ENCODE measurements around the gene VWA7.

Gene VWA7

DNA sequence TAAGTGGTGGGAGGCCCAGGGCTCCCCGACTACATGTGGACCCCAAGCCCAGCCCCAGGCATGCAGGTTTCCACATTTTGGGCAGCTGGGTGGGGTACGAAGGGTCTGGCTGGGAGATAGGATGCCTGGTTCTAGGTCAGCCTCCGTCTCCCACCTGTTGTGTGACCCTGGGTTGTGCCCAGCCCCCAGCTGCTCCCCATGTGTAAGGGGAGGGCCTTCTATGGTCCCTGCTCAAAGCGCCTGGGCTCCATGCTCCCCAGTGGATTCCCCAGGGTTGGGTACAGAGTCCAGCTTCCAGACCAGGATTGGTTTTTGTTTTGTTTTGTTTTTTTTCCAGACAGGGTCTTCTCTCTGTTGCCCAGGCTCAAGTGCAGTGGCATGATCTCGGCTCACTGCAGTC lies 1.1 kb upstream of the VWA7 start:
- Mint-ChIP-seq H3K4me1 (ENCODE audit: low read depth) (peaks cover 38% of the 10 kb centered on the region), H3K9me3 (no peaks in the 10 kb centered on the region), H3K27me3 (peaks cover 4% of the 10 kb centered on the region), H3K4me3 (no peak overlapping the region), H3K27ac (no peak overlapping the region), H3K36me3 (ENCODE audit: low read depth) (peaks cover 53% of the 10 kb centered on the region)
- intact Hi-C loops (cut with micrococcal nuclease): no loop called here

DNA sequence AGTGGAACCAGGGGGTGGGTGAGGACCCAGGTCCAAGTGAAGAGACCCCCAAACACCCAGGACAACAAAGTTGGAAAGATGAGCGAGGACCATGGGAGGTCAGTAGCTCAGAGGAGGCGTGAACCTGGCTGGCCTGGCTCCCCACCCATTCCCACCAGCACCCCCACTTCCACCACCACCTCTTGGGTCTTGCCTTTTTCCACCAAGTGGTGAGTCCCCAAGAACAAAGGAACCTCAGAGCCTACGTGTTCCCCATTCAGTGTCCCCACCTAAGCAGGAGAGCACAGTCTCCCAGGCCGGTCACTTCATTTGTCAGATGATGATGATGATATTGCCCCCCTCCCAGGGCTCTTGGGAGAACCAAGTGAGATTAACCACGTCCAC lies 531 bp upstream of the VWA7 start:
- H3K27me3 Mint-ChIP-seq: peaks cover 4% of the 10 kb centered on the region
- no peaks in the 10 kb centered on the region for H3K9me3 Mint-ChIP-seq
- no peak overlapping the region for H3K4me3 Mint-ChIP-seq
- peaks cover 48% of the 10 kb centered on the region for H3K36me3 Mint-ChIP-seq (ENCODE audit: low read depth)
- peaks cover 43% of the 10 kb centered on the region for H3K4me1 Mint-ChIP-seq (ENCODE audit: low read depth)
- peak overlapping the region; percentile 50 for H3K27ac Mint-ChIP-seq
- intact Hi-C loops (cut with micrococcal nuclease): no loop called here

DNA sequence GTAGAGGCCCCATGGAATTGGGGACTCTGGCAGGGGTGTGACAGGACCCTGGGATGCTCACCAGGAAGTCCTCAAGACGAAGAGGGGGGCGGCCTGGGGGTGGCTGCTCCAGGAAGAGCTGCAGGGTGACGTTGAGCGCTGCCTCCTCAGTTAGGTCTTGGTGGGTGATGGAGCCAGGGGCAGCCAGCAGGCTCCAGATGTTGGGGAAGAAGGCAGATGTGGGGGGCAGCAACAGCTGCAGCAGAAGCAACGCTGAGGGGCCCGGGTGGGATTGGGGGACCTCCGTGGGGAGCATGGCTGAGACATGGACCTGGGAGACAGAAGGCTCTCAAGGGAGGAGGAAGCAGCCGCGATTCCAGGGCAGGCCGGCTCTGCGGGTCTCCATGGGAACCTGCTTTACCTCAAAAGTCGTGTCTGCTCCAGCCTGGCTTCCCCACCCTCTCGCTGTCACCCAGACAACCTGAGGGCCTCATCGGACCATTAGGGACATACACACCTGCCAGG lies 591 bp downstream of the VWA7 start:
- H3K36me3 Mint-ChIP-seq (ENCODE audit: low read depth): peaks cover 37% of the 10 kb centered on the region
- intact Hi-C loops (cut with micrococcal nuclease): no loop called here
- H3K4me1 Mint-ChIP-seq (ENCODE audit: low read depth): peaks cover 45% of the 10 kb centered on the region
- peak overlapping the region; percentile 0 for H3K4me3 Mint-ChIP-seq
- no peaks in the 10 kb centered on the region for H3K9me3 Mint-ChIP-seq
- H3K27ac Mint-ChIP-seq: peak overlapping the region; percentile 50
- H3K27me3 Mint-ChIP-seq: peaks cover 4% of the 10 kb centered on the region

DNA sequence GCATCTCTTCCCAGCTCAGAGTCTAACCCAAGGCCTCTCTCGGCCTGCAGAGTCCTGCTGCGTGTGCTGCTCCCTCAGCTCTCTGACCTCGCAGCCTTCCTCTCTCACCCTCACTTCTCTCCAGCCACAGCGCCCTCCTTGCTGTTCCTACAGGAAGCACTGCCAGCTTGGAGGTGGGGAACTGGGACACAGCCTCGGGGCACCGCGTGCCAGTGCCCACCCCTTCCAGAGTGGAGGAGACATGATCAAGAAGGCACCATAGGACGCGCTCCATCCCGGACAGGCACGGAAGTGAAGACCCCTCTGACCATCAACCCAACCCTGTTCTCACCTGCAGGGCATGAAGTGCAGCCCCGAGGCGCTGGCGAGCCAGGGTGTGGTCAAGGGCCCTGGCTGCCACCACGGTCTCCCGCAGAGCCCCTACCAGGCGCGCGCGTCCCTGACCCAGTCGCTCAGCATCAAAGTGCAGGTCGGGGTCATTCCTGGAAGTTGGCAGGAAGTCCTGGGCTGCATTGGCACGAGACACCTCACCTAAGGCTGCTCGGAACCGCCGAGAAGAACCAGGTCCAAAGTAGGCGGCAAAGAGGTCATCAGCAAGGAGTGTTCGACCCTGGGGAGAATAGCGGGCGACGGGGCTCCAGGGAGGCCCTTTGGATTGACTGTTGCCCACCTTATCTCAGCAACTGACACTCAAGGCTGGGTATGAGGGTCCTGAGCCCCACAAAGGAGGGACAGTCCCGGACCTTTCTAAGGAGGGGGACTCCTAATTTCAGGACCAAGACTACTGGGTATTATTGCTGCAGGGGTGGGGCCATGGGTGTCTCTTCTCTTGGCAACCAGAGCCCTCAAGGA lies 1.3 kb downstream of the VWA7 start:
- Mint-ChIP-seq H3K27ac (peak overlapping the region; percentile 50), H3K27me3 (peaks cover 4% of the 10 kb centered on the region), H3K4me3 (peak overlapping the region; percentile 0), H3K4me1 (ENCODE audit: low read depth) (peaks cover 45% of the 10 kb centered on the region), H3K36me3 (ENCODE audit: low read depth) (peaks cover 30% of the 10 kb centered on the region), H3K9me3 (no peaks in the 10 kb centered on the region)
- intact Hi-C loops (cut with micrococcal nuclease): no loop called here

DNA sequence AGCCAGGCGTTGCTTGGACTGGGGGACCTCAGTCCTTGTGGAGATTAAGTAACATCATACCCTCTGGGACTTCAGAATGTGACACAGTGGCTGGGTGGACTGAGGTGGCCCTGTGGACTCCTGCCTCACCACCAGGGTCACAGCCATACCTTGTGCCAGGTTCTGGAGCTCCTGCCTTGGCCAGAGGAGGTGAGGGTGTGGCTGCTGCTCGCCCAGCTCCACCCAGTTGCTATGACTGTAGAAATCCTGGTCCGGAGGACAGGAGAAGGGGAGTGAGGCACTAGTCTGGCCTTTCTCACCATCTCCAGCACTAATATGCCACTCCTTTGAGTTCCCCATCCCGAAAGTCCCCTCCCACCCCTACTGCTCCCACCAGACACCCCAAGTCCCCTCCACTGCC lies 1.9 kb downstream of the VWA7 start:
- Mint-ChIP-seq H3K4me3 (no peak overlapping the region), H3K27ac (peak overlapping the region; percentile 29), H3K36me3 (ENCODE audit: low read depth) (peaks cover 23% of the 10 kb centered on the region), H3K4me1 (ENCODE audit: low read depth) (peaks cover 45% of the 10 kb centered on the region), H3K9me3 (no peaks in the 10 kb centered on the region), H3K27me3 (peaks cover 4% of the 10 kb centered on the region)
- intact Hi-C loops (cut with micrococcal nuclease): no loop called here

DNA sequence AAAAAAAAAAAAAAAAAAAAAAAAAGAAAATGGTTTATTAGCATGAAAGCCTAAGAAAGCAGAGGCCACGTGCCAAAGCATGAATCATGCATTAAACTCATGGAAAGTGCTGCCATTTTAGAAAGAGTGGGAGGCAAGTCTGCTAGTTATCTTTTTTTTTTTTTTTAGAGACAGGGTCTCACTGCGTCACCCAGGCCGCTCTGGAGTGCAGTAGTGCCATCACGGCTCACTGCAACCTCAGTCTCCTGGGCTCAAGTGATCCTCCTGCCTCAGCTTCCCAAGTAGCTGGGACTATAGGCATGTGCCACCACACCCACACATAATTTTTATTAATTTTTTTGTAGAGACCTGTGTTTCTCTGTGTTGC lies 5.2 kb downstream of the VWA7 start:
- no peak overlapping the region for H3K4me3 Mint-ChIP-seq
- no peak overlapping the region for H3K27ac Mint-ChIP-seq
- peaks cover 60% of the 10 kb centered on the region for H3K4me1 Mint-ChIP-seq (ENCODE audit: low read depth)
- intact Hi-C loops (cut with micrococcal nuclease): loop anchor here (1.0 kb wide), 1 partner anchor 58 kb away; no protein-coding TSS in a partner anchor
- peaks cover 4% of the 10 kb centered on the region for H3K27me3 Mint-ChIP-seq
- H3K36me3 Mint-ChIP-seq (ENCODE audit: low read depth): no peaks in the 10 kb centered on the region
- H3K9me3 Mint-ChIP-seq: no peaks in the 10 kb centered on the region

DNA sequence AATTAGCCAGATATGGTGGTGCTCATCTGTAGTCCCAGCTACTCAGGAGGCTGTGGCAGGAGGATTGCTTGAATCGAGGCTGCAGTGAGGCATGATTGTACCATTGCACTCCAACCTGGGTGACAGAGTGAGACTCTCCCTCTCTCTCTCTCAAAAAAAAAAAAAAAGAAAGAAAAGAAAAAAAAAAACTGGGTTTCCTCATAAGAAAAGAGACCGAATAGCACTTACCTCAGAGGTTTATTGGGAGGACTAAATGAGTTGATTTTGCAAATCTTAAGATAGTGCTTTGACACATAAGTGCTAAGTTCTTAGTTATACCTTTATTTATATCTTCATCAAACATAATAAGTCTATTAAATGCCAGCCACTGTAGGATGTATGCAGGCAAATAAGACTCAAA lies 6.3 kb downstream of the VWA7 start:
- Mint-ChIP-seq H3K9me3 (no peaks in the 10 kb centered on the region), H3K4me3 (no peak overlapping the region), H3K4me1 (ENCODE audit: low read depth) (peaks cover 49% of the 10 kb centered on the region), H3K27me3 (peaks cover 2% of the 10 kb centered on the region), H3K36me3 (ENCODE audit: low read depth) (no peaks in the 10 kb centered on the region), H3K27ac (no peak overlapping the region)
- intact Hi-C loops (cut with micrococcal nuclease): no loop called here

DNA sequence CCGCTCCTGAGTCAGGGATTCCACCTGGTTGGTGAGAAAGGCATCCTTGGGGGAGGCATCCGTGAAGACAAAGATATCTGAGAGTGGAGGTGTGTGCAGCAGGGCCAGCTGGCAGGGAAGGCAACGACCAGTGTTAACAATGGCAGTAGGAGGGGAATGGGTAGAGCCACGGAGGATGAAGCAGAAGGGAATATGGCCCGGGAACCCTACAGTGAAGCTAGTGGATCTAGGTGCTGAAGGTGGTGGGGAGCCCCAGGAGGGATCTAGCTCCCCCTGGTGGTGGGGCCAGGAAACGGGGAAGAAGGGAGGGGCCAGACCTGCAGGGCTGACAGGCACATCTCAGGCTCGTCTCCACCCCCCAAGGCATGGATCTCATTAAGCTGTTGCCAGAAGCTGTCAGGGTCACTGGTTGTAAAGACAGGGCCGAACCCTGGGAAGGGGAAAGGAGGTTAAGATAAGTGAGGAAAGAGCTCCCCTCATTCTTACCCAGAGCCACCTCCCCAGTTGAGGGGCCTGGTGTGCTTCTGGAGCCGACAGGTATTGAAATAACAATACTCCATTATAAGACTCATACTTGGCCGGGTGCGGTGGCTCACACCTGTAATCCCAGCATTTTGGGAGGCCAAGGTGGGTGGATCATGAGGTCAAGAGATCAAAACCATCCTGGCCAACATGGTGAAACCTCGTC lies 7.3 kb downstream of the VWA7 start:
- Mint-ChIP-seq H3K4me3 (no peak overlapping the region), H3K27me3 (peaks cover 3% of the 10 kb centered on the region), H3K27ac (peak overlapping the region; percentile 33), H3K4me1 (ENCODE audit: low read depth) (peaks cover 44% of the 10 kb centered on the region), H3K9me3 (no peaks in the 10 kb centered on the region), H3K36me3 (ENCODE audit: low read depth) (no peaks in the 10 kb centered on the region)
- intact Hi-C loops (cut with micrococcal nuclease): loop anchor here (2.0 kb wide), 3 partner anchors 31 to 89 kb away; partner anchors contain the start of genes DDAH2 and LY6G5C

DNA sequence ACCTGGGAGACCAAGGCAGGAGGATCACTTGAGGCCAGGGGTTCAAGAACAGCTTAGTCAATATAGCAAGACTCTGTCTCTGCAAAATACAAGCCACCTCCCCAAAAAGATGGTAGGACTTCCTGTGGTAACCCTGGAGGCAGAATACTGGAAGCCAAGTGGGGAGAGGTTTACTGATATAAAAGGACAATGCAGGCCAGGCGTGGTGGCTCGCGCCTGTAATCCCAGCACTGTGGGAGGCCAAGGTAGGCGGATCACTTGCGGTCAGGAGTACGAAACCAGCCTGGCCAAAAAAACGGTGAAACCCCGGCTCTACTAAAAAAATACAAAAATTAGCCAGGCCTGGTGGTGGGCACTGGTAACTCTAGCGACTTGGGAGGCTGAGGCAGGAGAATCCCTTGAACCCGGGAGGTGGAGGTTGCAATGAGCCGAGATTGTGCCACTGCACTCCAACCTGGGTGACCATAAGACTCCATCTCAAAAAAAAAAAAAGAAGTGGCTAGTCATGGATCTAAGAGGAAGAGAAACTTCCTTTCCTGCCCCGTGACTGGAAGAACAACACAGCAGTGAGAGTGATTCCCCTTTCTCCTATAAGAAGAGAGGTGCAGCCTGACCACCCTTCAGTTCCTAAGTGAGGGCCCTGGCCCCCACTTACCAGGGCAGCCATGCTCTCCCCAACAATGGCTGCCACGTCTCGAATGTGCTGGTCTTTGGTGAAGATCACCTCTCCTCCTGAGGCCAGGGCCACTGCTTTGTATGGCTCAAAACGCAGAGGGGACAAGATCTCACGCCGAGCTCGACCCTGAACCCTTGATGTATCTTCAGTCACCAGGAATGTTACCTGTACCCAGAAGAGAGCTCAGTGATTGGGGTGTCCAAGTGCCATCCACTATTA lies 8.5 kb downstream of the VWA7 start:
- H3K4me3 Mint-ChIP-seq: peak overlapping the region; percentile 51
- no peaks in the 10 kb centered on the region for H3K9me3 Mint-ChIP-seq
- peaks cover 2% of the 10 kb centered on the region for H3K36me3 Mint-ChIP-seq (ENCODE audit: low read depth)
- peaks cover 3% of the 10 kb centered on the region for H3K27me3 Mint-ChIP-seq
- intact Hi-C loops (cut with micrococcal nuclease): loop anchor here (2.0 kb wide), 3 partner anchors 30 to 88 kb away; partner anchors contain the start of genes DDAH2 and LY6G5C
- H3K27ac Mint-ChIP-seq: peak overlapping the region; percentile 33
- peaks cover 47% of the 10 kb centered on the region for H3K4me1 Mint-ChIP-seq (ENCODE audit: low read depth)

DNA sequence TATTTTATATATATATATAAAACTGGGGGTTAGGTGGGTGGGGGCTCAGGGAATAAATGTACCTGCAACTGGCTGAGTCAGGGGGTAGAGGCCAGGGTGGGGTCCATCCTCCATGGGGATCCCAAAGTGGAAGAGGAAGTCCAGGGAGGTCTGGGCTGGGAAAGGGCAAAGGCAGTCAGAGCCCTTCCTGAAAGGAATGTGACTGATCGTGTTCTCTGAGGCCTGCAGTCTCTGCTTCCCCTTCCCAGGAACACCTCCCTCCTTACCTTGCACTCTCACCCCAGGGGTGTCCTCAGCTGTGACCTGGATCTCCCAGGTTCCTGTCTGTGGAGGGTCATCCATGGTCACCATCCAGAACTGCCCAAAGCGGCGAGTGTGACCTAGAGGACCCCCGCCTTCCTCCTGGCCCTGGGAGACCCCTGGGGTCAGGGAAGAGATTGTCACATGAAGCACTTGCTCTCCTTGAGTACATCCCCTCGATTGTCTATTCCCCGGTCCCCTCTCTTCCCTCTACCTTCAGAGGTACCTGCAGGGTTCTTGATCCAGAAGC lies 10.0 kb downstream of the VWA7 start:
- no peak overlapping the region for H3K4me3 Mint-ChIP-seq
- intact Hi-C loops (cut with micrococcal nuclease): no loop called here
- H3K9me3 Mint-ChIP-seq: no peaks in the 10 kb centered on the region
- peaks cover 42% of the 10 kb centered on the region for H3K4me1 Mint-ChIP-seq (ENCODE audit: low read depth)
- H3K27ac Mint-ChIP-seq: peak overlapping the region; percentile 33
- H3K27me3 Mint-ChIP-seq: peaks cover 3% of the 10 kb centered on the region
- H3K36me3 Mint-ChIP-seq (ENCODE audit: low read depth): peaks cover 11% of the 10 kb centered on the region

DNA sequence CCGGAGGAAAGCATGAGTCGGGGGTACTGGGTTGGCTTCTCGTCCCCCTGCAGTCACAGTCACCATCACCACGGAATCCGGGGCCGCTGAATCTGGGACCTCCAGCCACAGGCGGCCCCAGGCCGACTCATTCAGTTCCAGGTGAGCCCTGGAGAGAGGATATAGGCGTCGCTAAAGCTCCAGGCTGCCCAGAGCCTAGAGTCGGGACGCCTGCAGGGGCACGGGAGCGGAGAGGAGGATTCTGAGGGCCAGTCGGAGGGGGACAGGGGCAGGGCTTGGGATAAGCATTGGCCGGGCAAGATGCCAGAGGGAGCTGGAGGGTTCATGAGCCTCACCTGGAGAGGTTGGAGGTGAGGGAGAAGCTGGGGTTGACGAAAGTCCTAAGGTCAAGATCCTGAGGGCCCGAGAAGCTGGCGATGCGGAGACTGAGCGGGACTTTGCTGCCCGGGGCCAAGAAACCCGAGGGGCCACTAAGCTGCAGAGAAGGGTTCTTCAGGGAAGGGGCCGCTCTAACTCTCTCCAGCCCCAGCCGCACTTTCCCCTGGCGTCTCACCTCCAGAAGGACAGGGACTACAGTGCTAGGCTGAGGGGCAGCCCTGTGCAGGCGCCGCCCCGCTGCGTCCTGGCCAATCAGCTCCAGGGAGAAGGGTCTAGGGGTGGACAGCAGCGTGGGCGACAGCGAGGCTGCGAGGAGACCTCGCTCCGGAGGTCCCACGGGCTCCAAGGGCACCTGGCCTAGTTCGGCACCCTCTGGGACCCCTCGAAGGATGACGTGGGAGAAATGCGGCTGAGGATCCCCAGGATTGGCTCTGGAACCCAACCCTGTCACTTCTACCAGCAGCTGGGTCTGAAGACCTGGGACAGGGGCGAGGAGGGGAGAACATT lies 11.0 kb downstream of the VWA7 start:
- Mint-ChIP-seq H3K4me3 (no peak overlapping the region), H3K36me3 (ENCODE audit: low read depth) (peaks cover 21% of the 10 kb centered on the region), H3K27ac (peak overlapping the region; percentile 33), H3K4me1 (ENCODE audit: low read depth) (peaks cover 42% of the 10 kb centered on the region), H3K27me3 (peaks cover 3% of the 10 kb centered on the region), H3K9me3 (no peaks in the 10 kb centered on the region)
- intact Hi-C loops (cut with micrococcal nuclease): no loop called here

DNA sequence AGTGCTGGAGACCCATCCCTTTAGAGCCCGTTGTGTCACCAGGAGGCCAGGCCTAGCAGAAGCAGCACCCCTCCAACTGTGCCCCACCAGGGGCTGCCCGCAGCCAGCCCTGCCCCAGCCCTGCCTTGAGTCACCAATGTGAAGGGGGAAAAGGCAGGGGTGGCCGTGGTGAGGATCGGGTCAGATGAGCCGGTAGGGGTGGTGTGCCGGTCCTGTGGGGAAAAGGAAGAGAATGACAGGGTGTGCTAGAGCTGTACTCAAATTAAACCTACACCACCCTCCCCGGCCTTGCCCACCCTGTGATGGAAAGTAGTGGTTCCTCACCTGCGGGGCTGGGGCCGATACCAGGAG lies 11.6 kb downstream of the VWA7 start:
- peak overlapping the region; percentile 33 for H3K27ac Mint-ChIP-seq
- peaks cover 42% of the 10 kb centered on the region for H3K4me1 Mint-ChIP-seq (ENCODE audit: low read depth)
- no peak overlapping the region for H3K4me3 Mint-ChIP-seq
- peaks cover 28% of the 10 kb centered on the region for H3K36me3 Mint-ChIP-seq (ENCODE audit: low read depth)
- H3K9me3 Mint-ChIP-seq: no peaks in the 10 kb centered on the region
- peaks cover 3% of the 10 kb centered on the region for H3K27me3 Mint-ChIP-seq
- intact Hi-C loops (cut with micrococcal nuclease): no loop called here

DNA sequence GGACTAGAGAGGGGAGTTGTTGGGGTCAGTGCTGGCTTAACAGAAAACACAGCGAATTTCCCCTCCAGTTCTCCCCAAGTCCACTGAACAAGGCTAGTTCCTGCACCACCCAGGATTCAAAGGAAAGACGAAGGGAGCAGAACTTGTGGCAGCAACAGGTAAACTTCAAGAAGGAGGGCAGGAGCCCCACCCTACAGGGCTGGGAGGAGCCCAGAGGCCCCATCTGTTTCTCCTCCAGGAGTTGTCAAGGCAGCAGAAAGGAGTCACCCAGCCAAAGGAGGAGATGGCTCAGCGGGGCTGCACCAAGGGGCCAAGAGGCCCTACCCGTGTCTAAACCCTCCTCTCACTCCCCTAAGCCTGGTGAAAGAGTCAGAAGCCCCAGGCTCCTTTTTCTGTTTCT lies 12.9 kb downstream of the VWA7 start:
- intact Hi-C loops (cut with micrococcal nuclease): no loop called here
- peaks cover 3% of the 10 kb centered on the region for H3K27me3 Mint-ChIP-seq
- peaks cover 32% of the 10 kb centered on the region for H3K4me1 Mint-ChIP-seq (ENCODE audit: low read depth)
- no peak overlapping the region for H3K27ac Mint-ChIP-seq
- no peaks in the 10 kb centered on the region for H3K9me3 Mint-ChIP-seq
- peaks cover 41% of the 10 kb centered on the region for H3K36me3 Mint-ChIP-seq (ENCODE audit: low read depth)
- no peak overlapping the region for H3K4me3 Mint-ChIP-seq

Measured in dendritic cell treated with granulocyte-macrophage colony-stimulating factor and Interleukin-4, amounts not matched to agents 40 ng/mL and 50 ng/mL, for 4 days (primary cell).